Neuronal stem cell (in vitro differentiated cells): ENCODE results near the gene WBP4.

Experiments used
- DNase-seq: peaks from one replicate; pipeline ENCODE4 v3.0.0-alpha.2; 2013; ENCODE audit warnings: low spot score
- H2AFZ ChIP-seq: one replicate; pipeline ENCODE4 v1.6.1; 2013; ENCODE audit warnings: mild to moderate bottlenecking, low read length, inconsistent platforms
- H2AK5ac ChIP-seq: 2 replicates; pipeline ENCODE4 v1.6.1; 2013; ENCODE audit warnings: low read depth, mild to moderate bottlenecking, inconsistent platforms, low read length, moderate library complexity, mixed read lengths
- H2BK120ac ChIP-seq: 2 replicates; pipeline ENCODE4 v1.6.1; 2013; ENCODE audit warnings: low read depth, mild to moderate bottlenecking, inconsistent platforms, low read length, moderate library complexity, mixed read lengths
- H2BK12ac ChIP-seq: one replicate; pipeline ENCODE4 v1.6.1; 2013; ENCODE audit warnings: low read length, inconsistent platforms
- H2BK15ac ChIP-seq: 2 replicates; pipeline ENCODE4 v1.6.1; 2013; ENCODE audit warnings: mild to moderate bottlenecking, low read length, inconsistent platforms, mixed read lengths
- H2BK5ac ChIP-seq: one replicate; pipeline ENCODE4 v1.6.1; 2013; ENCODE audit warnings: inconsistent platforms, mild to moderate bottlenecking, low read length, moderate library complexity
- H3K14ac ChIP-seq: one replicate; pipeline ENCODE4 v1.6.1; 2013; ENCODE audit warnings: low read length, inconsistent platforms
- H3K18ac ChIP-seq: 2 replicates; pipeline ENCODE4 v1.6.1; 2013; ENCODE audit warnings: low read length, inconsistent platforms
- H3K23ac ChIP-seq: 2 replicates; pipeline ENCODE4 v1.6.1; 2013; ENCODE audit warnings: low read depth, mild to moderate bottlenecking, mixed read lengths, low read length, inconsistent platforms; ENCODE audit not compliant: poor library complexity
- H3K27ac ChIP-seq: replicated peaks from 3 replicates; pipeline ENCODE4 v1.5.1; 2013; ENCODE audit warnings: low read length, inconsistent platforms
- H3K27me3 ChIP-seq, 3 experiments: 2 replicates each; pipeline ENCODE4 v1.6.1; 2013; ENCODE audit warnings: low read length in 3 of 3, mild to moderate bottlenecking in 2 of 3, inconsistent platforms in 1 of 3, low read depth in 1 of 3, mixed read lengths in 1 of 3, moderate library complexity in 1 of 3; ENCODE audit not compliant: control insufficient read depth in 3 of 3, insufficient read depth in 3 of 3
- H3K36me3 ChIP-seq, 2 donors: replicated peaks in 1 of 2; 2 replicates each; pipeline ENCODE4 v1.6.1; 2013; ENCODE audit warnings: low read length in 2 of 2; ENCODE audit not compliant: control insufficient read depth in 2 of 2, insufficient read depth in 2 of 2
- H3K4ac ChIP-seq: 2 replicates; pipeline ENCODE4 v1.6.1; 2013; ENCODE audit warnings: inconsistent platforms, mild to moderate bottlenecking, low read length, moderate library complexity
- H3K4me1 ChIP-seq, 2 donors: 1 replicate in 1 of 2; 2 replicates in 1 of 2; pipeline ENCODE4 v1.6.1; 2013; ENCODE audit warnings: low read length in 2 of 2, low read depth in 1 of 2; ENCODE audit not compliant: control insufficient read depth in 2 of 2, insufficient read depth in 1 of 2
- H3K4me2 ChIP-seq: one replicate; pipeline ENCODE4 v1.6.1; 2013; ENCODE audit warnings: mild to moderate bottlenecking, low read length, inconsistent platforms; ENCODE audit not compliant: insufficient read depth, poor library complexity, severe bottlenecking
- H3K4me3 ChIP-seq, 2 donors: 2 replicates each; pipeline ENCODE4 v1.5.1; 2013; ENCODE audit warnings: low read length in 2 of 2, mild to moderate bottlenecking in 2 of 2, inconsistent platforms in 1 of 2, moderate library complexity in 1 of 2
- H3K79me1 ChIP-seq: one replicate; pipeline ENCODE4 v1.6.1; 2013; ENCODE audit warnings: low read depth, mild to moderate bottlenecking, inconsistent platforms, low read length, moderate library complexity
- H3K9ac ChIP-seq: one replicate; pipeline ENCODE4 v1.6.1; 2013; ENCODE audit warnings: mild to moderate bottlenecking, low read depth, low read length, inconsistent platforms; ENCODE audit not compliant: poor library complexity
- H3K9me3 ChIP-seq, 2 donors: replicated peaks in 1 of 2; 2 replicates each; pipeline versions ENCODE3 to v1.6.1; 2013; ENCODE audit warnings: low read length in 2 of 2, mild to moderate bottlenecking in 2 of 2, inconsistent platforms in 1 of 2, low read depth in 1 of 2, mixed read lengths in 1 of 2, moderate library complexity in 1 of 2; ENCODE audit not compliant: control insufficient read depth in 2 of 2, insufficient read depth in 1 of 2
- H4K8ac ChIP-seq: one replicate; pipeline ENCODE4 v1.6.1; 2013; ENCODE audit warnings: low read depth, mild to moderate bottlenecking, inconsistent platforms, low read length, moderate library complexity
- H4K91ac ChIP-seq: one replicate; pipeline ENCODE4 v1.6.1; 2013; ENCODE audit warnings: low read length, low read depth, mild to moderate bottlenecking, inconsistent platforms; ENCODE audit not compliant: poor library complexity
- WGBS, 2 donors: extraction: QIAGEN DNeasy Blood & Tissue Kit; methylation state at CpG; one replicate each; pipeline ENCODE4 v1.1.7; 2013; ENCODE audit warnings: missing lambda C conversion rate in 2 of 2, mixed read lengths in 1 of 2; ENCODE audit not compliant: insufficient read length in 2 of 2, insufficient replicate concordance in 1 of 2; ENCODE audit errors: extremely low coverage in 2 of 2; 5-methylcytosine and 5-hydroxymethylcytosine counted together

The WBP4 gene

DNA sequence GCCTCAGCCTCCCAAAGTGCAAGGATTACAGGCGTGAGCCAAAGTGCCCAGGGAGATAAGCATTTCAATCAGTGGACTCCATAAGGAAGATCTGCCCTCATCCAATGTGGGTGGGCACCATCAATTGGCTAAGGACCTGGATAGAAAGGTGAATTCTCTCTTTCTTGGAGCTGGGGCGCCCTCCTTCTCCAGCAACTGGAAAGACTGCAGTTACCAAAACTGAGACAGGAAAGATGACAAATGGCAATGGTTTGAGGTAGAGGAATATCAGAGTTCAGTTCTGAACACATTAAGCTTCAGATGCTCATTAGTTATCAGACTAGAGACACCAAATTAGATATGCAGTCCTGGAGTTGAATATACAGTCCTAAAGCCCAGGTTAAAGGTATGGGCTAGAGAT, 31.7 kb upstream of the WBP4 start:
- Histone ChIP-seq H2BK120ac (no peak overlapping the region), H3K79me1 (no peaks in the 10 kb centered on the region)

GRCh38 chr13:41032691-41033376, 28.5 kb upstream of the WBP4 start:
- Histone ChIP-seq H3K4me3 (no peak overlapping the region), H3K79me1 (no peaks in the 10 kb centered on the region), H3K4me1 (no peaks in the 10 kb centered on the region), H3K27me3 (no peaks in the 10 kb centered on the region), H2BK120ac (no peak overlapping the region), H2BK15ac (no peak overlapping the region), H4K8ac (no peak overlapping the region), H3K18ac (no peak overlapping the region), H4K91ac (no peak overlapping the region), H3K27ac (no peak overlapping the region), H2AK5ac (no peak overlapping the region), H3K36me3 (no peaks in the 10 kb centered on the region), H3K23ac (no peak overlapping the region), H2BK5ac (no peak overlapping the region), H3K4ac (no peak overlapping the region), H2BK12ac (no peak overlapping the region), H3K9me3 (no peaks in the 10 kb centered on the region), H3K14ac (no peak overlapping the region), H2AFZ (no peak overlapping the region), H3K9ac (no peak overlapping the region), H3K4me2 (no peak overlapping the region)
- WGBS, 2 donors = no CpG with 5 or more reads among the region's 2 CpGs
- no peak for DNase-seq

More for the DNA sequence above, 31.7 kb upstream of the WBP4 start:
- H4K91ac ChIP-seq = no peak overlapping the region
- H3K4me1 ChIP-seq = no peaks in the 10 kb centered on the region
- no peak overlapping the region for H2AK5ac ChIP-seq
- H3K36me3 ChIP-seq = no peaks in the 10 kb centered on the region
- no peak for DNase-seq
- no CpG with 5 or more reads among the region's 2 CpGs for WGBS, 2 donors
- H3K23ac ChIP-seq = no peak overlapping the region
- H3K27me3 ChIP-seq = no peaks in the 10 kb centered on the region
- H3K9ac ChIP-seq = no peak overlapping the region
- no peak overlapping the region for H3K27ac ChIP-seq
- H3K4me3 ChIP-seq = no peak overlapping the region
- no peak overlapping the region for H3K14ac ChIP-seq
- no peak overlapping the region for H2BK12ac ChIP-seq
- H2AFZ ChIP-seq = no peak overlapping the region
- H3K9me3 ChIP-seq = no peaks in the 10 kb centered on the region
- H3K4ac ChIP-seq = no peak overlapping the region
- no peak overlapping the region for H3K18ac ChIP-seq
- no peak overlapping the region for H3K4me2 ChIP-seq
- no peak overlapping the region for H4K8ac ChIP-seq
- no peak overlapping the region for H2BK5ac ChIP-seq
- H2BK15ac ChIP-seq = no peak overlapping the region

- no peaks in the 10 kb centered on the region for H3K36me3 ChIP-seq
- no peak overlapping the region for H3K4ac ChIP-seq
- no peak overlapping the region for H2BK120ac ChIP-seq
- no peak overlapping the region for H4K8ac ChIP-seq
- no peaks in the 10 kb centered on the region for H3K4me1 ChIP-seq
- H3K79me1 ChIP-seq = no peaks in the 10 kb centered on the region
- WGBS, 2 donors = no CpG with 5 or more reads among the region's 4 CpGs
- H3K4me3 ChIP-seq = no peak overlapping the region
- DNase-seq = no peak
- no peak overlapping the region for H3K18ac ChIP-seq
- no peak overlapping the region for H2BK15ac ChIP-seq
- H2BK5ac ChIP-seq = no peak overlapping the region
- H2BK12ac ChIP-seq = no peak overlapping the region
- no peak overlapping the region for H3K27ac ChIP-seq
- no peak overlapping the region for H3K23ac ChIP-seq
- no peak overlapping the region for H3K9ac ChIP-seq
- H3K4me2 ChIP-seq = no peak overlapping the region
- no peak overlapping the region for H2AFZ ChIP-seq
- no peaks in the 10 kb centered on the region for H3K27me3 ChIP-seq
- H2AK5ac ChIP-seq = no peak overlapping the region
- no peak overlapping the region for H4K91ac ChIP-seq
- no peaks in the 10 kb centered on the region for H3K9me3 ChIP-seq
- H3K14ac ChIP-seq = no peak overlapping the region
Measured at GRCh38 chr13:41034382-41034781, 26.9 kb upstream of the WBP4 start.

DNA sequence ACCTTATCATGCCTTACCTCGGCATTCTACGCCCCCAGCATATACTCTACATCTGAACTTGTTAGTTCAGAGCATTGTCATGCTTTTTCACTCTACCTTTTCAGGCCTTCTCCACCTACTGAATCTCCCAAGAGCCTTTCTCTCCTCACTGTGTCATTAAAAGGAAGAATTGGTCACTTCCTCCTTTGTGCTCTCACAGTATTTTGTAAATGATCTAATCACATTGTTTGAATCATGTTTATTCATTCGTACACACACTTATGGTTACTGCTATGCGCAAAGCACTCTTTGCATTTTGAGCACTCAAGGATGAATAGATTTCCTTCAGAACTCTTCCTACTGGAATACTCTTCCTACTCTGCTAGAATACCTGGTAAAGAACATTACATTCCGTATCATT, 26.4 kb upstream of the WBP4 start:
- no peak overlapping the region for H2AFZ ChIP-seq
- H4K91ac ChIP-seq = no peak overlapping the region
- H2BK5ac ChIP-seq = no peak overlapping the region
- no peak overlapping the region for H3K18ac ChIP-seq
- no peak for DNase-seq
- no CpG with 5 or more reads among the region's 5 CpGs for WGBS, 2 donors
- H3K4me2 ChIP-seq = no peak overlapping the region
- no peaks in the 10 kb centered on the region for H3K27me3 ChIP-seq
- no peaks in the 10 kb centered on the region for H3K36me3 ChIP-seq
- H3K4me1 ChIP-seq = no peaks in the 10 kb centered on the region
- no peaks in the 10 kb centered on the region for H3K9me3 ChIP-seq
- no peaks in the 10 kb centered on the region for H3K79me1 ChIP-seq
- no peak overlapping the region for H2BK120ac ChIP-seq
- H3K4ac ChIP-seq = no peak overlapping the region
- H4K8ac ChIP-seq = no peak overlapping the region
- no peak overlapping the region for H3K27ac ChIP-seq
- no peak overlapping the region for H2BK15ac ChIP-seq
- no peak overlapping the region for H3K23ac ChIP-seq
- no peak overlapping the region for H3K4me3 ChIP-seq
- no peak overlapping the region for H3K14ac ChIP-seq
- H3K9ac ChIP-seq = no peak overlapping the region
- H2AK5ac ChIP-seq = no peak overlapping the region
- no peak overlapping the region for H2BK12ac ChIP-seq
